Kidney (tissue), 14 donors: ENCODE measurements around the gene GFPT2. TPM values are rescaled to one million over a fixed set of nuclear protein-coding genes. Genes with fewer than 3 reads are reported as not detected.

Source experiments
- DNase-seq, 5 donors: peaks; one replicate each; pipeline ENCODE4 v3.0.0-alpha.2; 2013 to 2020
- FAIRE-seq: peaks from 2 replicates; lab custom pipeline; 2012; peaks lifted over from hg19 to GRCh38; lab: Jason Lieb, UNC
- H3K27ac ChIP-seq, 2 donors: one replicate each; pipeline ENCODE4 v1.7.0; 2013; ENCODE audit warnings: low read depth in 2 of 2, low read length in 2 of 2, inconsistent platforms in 1 of 2
- H3K27me3 ChIP-seq: one replicate; pipeline ENCODE4 v1.7.1; 2013; ENCODE audit warnings: low read length, inconsistent platforms; ENCODE audit not compliant: control insufficient read depth, insufficient read depth
- H3K36me3 ChIP-seq, 3 donors: one replicate each; pipeline versions ENCODE4 v1.7.0 to v1.7.1; 2013; ENCODE audit warnings: low read length in 3 of 3, control low read depth in 1 of 3, inconsistent platforms in 1 of 3; ENCODE audit not compliant: insufficient read depth in 3 of 3, control insufficient read depth in 2 of 3
- H3K4me1 ChIP-seq, 3 donors: one replicate each; pipeline versions ENCODE4 v1.7.0 to v1.7.1; 2013; ENCODE audit warnings: low read length in 3 of 3, inconsistent platforms in 1 of 3, low read depth in 1 of 3; ENCODE audit not compliant: control insufficient read depth in 2 of 3, insufficient read depth in 2 of 3
- H3K4me3 ChIP-seq, 3 donors: one replicate each; pipeline versions ENCODE4 v1.7.0 to v1.8.1; 2013; ENCODE audit warnings: low read length in 3 of 3, control low read depth in 1 of 3, inconsistent platforms in 1 of 3
- H3K9ac ChIP-seq, 3 donors: one replicate each; pipeline versions ENCODE4 v1.7.0 to v1.7.1; 2013; ENCODE audit warnings: low read length in 3 of 3, control low read depth in 1 of 3, inconsistent platforms in 1 of 3
- H3K9me3 ChIP-seq, 3 donors: one replicate each; pipeline versions ENCODE4 v1.7.0 to v1.7.1; 2013; ENCODE audit warnings: low read length in 3 of 3, control low read depth in 1 of 3, inconsistent platforms in 1 of 3; ENCODE audit not compliant: control insufficient read depth in 2 of 3, insufficient read depth in 1 of 3
- CTCF ChIP-seq: IDR thresholded peaks from 3 replicates; pipeline ENCODE4 v1.5.1; 2012; ENCODE audit warnings: mild to moderate bottlenecking, moderate library complexity, borderline replicate concordance; ENCODE audit not compliant: insufficient read depth; ENCODE audit errors: extremely low read depth
- intact Hi-C: fragments of 100-400 bp; cut with DNase I; formaldehyde crosslinking; loops from one replicate; pipeline ENCODE4 v1.11.1; 2022
- polyA plus RNA-seq: library from polyadenylated mRNA; stranded (reverse); fragments of 350-450 nt; fragmentation: Illumina TruSeq; extraction: RNeasy Lipid Tissue Mini Kit (QIAGEN cat#74804); gene quantifications from one replicate; pipeline ENCODE4 v1.2.3, GENCODE V29; 2014; ENCODE audit warnings: low read depth, low replicate concordance; ENCODE audit not compliant: insufficient read depth
- total RNA-seq: library from RNA; stranded (reverse); fragmentation: NEBNext Ultra II Directional; extraction: Animal tissue kit (Norgen Biotek cat#: 25700); gene quantifications from one replicate; pipeline ENCODE4 v1.2.1, GENCODE V29; 2021
- donor health status: control.
- donor health status: control.
- donor health status: control.
- donor health status: control.
- donor health status: control.
- donor health status: DM: yes; HTN: yes; CAD: no.
- donor health status: Normal renal cell carcinoma (clear cell type).

The GFPT2 gene
- total and polyA plus RNA-seq, 2 donors from 2014 or later: 2.7 to 15.9 TPM

- Histone ChIP-seq H3K4me3 (no peak overlapping the region), H3K4me1 (no peaks in the 10 kb centered on the region), H3K9ac (no peak overlapping the region), H3K36me3 (no peaks in the 10 kb centered on the region), H3K27ac (no peak overlapping the region), H3K9me3 (no peaks in the 10 kb centered on the region), H3K27me3 (no peaks in the 10 kb centered on the region)
- DNase-seq (peak in 1 of 5 donors; percentile 12), FAIRE-seq (no peak)
- TF ChIP-seq CTCF: no peak
- intact Hi-C loops: no loop called here
These were observed 28.6 kb downstream of the GFPT2 start for GRCh38 chr5:180324601-180324950.

GRCh38 chr5:180323941-180324600, 29.1 kb downstream of the GFPT2 start:
- H3K9ac ChIP-seq: no peak overlapping the region
- DNase-seq (peak in 3 of 5 donors; percentile 25 to 30 (median 30)), FAIRE-seq (no peak)
- H3K9me3 ChIP-seq: no peaks in the 10 kb centered on the region
- intact Hi-C loops: no loop called here
- no peaks in the 10 kb centered on the region for H3K36me3 ChIP-seq
- TF ChIP-seq CTCF: no peak
- no peak overlapping the region for H3K27ac ChIP-seq
- no peaks in the 10 kb centered on the region for H3K27me3 ChIP-seq
- no peak overlapping the region for H3K4me3 ChIP-seq
- H3K4me1 ChIP-seq: no peaks in the 10 kb centered on the region

GRCh38 chr5:180323160-180323559, 30.0 kb downstream of the GFPT2 start:
- peak in 1 of 5 donors; percentile 11 for DNase-seq
- Histone ChIP-seq H3K9me3 (no peaks in the 10 kb centered on the region), H3K27me3 (no peaks in the 10 kb centered on the region), H3K27ac (no peak overlapping the region), H3K4me1 (no peaks in the 10 kb centered on the region), H3K4me3 (no peak overlapping the region), H3K36me3 (no peaks in the 10 kb centered on the region), H3K9ac (no peak overlapping the region)
- intact Hi-C loops: no loop called here
- no peak for TF ChIP-seq CTCF
- FAIRE-seq: no peak
